K562 (cell line): ENCODE data around the gene SPAG17. TPM values are rescaled to one million over a fixed set of nuclear protein-coding genes. Genes with fewer than 3 reads are reported as not detected.

Experiments
- ATF2 ChIP-seq: sonication (generic); formaldehyde crosslinking; IDR thresholded peaks from 2 replicates; pipeline ENCODE4 v1.8.1; 2022; ENCODE audit warnings: missing genetic modification reagents
- CBX2 ChIP-seq: fragments of 200-600 bp; sonication (generic); IDR thresholded peaks from one replicate; pipeline ENCODE4 v1.6.1; 2012; ENCODE audit warnings: mild to moderate bottlenecking, low read length, inconsistent platforms; ENCODE audit not compliant: insufficient read depth, poor library complexity, severe bottlenecking
- CHD1 ChIP-seq: fragments of 200-600 bp; sonication (generic); IDR thresholded peaks from one replicate; pipeline ENCODE4 v1.6.1; 2012; ENCODE audit warnings: mild to moderate bottlenecking, moderate library complexity, low read length, inconsistent platforms
- E2F6 ChIP-seq, 2 experiments: IDR thresholded peaks; 2 replicates each; pipeline ENCODE4 v1.6.1; 2011; ENCODE audit warnings: borderline replicate concordance in 1 of 2, control low read depth in 1 of 2, low read depth in 1 of 2, low read length in 1 of 2, mild to moderate bottlenecking in 1 of 2, mixed read lengths in 1 of 2, moderate library complexity in 1 of 2; ENCODE audit not compliant: insufficient read depth in 1 of 2, insufficient read length in 1 of 2, poor library complexity in 1 of 2, severe bottlenecking in 1 of 2; ENCODE audit errors: extremely low read depth in 1 of 2
- EGR1 ChIP-seq: fragments of 450-650 bp; conservative IDR thresholded peaks from 2 replicates; pipeline ENCODE4 v1.6.1; 2017; ENCODE audit warnings: mild to moderate bottlenecking
- ERF ChIP-seq: fragments of 450-650 bp; formaldehyde crosslinking; IDR thresholded peaks from 2 replicates; pipeline ENCODE4 v1.4.0; 2020; ENCODE audit warnings: mild to moderate bottlenecking, mixed read lengths
- ETS1 ChIP-seq: conservative IDR thresholded peaks from 2 replicates; pipeline ENCODE4 v1.6.1; 2011; ENCODE audit warnings: low read depth, mild to moderate bottlenecking, low read length; ENCODE audit not compliant: control insufficient read depth
- KHSRP ChIP-seq: fragments of 450-650 bp; IDR thresholded peaks from 2 replicates; pipeline ENCODE4 v1.6.1; 2017
- MTA2 ChIP-seq: fragments of 450-650 bp; IDR thresholded peaks from 2 replicates; pipeline ENCODE4 v1.6.1; 2016; ENCODE audit warnings: low read depth
- NR4A1 ChIP-seq, 2 experiments: fragments of 250-450 bp in 1 of 2; fragments of 450-650 bp in 1 of 2; sonication (Bioruptor Pico) in 1 of 2; IDR thresholded peaks; 2 replicates each; pipeline versions ENCODE4 v1.4.0 to v1.6.1; 2016 to 2020; ENCODE audit warnings: mild to moderate bottlenecking in 2 of 2, missing compliant biosample characterization in 1 of 2, missing genetic modification characterization in 1 of 2, moderate library complexity in 1 of 2
- NUFIP1 ChIP-seq: fragments of 450-650 bp; IDR thresholded peaks from 2 replicates; pipeline ENCODE4 v1.6.1; 2018; ENCODE audit not compliant: partially characterized antibody
- POU5F1 ChIP-seq: fragments of 150-350 bp; IDR thresholded peaks from 2 replicates; pipeline ENCODE4 v1.6.1; 2014; ENCODE audit warnings: borderline replicate concordance, low read length, low read depth, mild to moderate bottlenecking; ENCODE audit not compliant: partially characterized antibody
- PTRF ChIP-seq: fragments of 450-650 bp; IDR thresholded peaks from 2 replicates; pipeline ENCODE4 v1.6.1; 2016; ENCODE audit warnings: mild to moderate bottlenecking, missing genetic modification characterization, missing compliant biosample characterization
- RBM25 ChIP-seq: fragments of 200-400 bp; formaldehyde crosslinking; IDR thresholded peaks from 2 replicates; pipeline ENCODE4 v1.6.1; 2018; ENCODE audit warnings: low read length, low read depth, moderate library complexity; ENCODE audit not compliant: severe bottlenecking
- RBM39 ChIP-seq: fragments of 200-400 bp; formaldehyde crosslinking; optimal IDR thresholded peaks from 2 replicates; pipeline ENCODE3; 2018; ENCODE audit warnings: low read depth, low read length
- SMARCC2 ChIP-seq: fragments of 450-650 bp; IDR thresholded peaks from 2 replicates; pipeline ENCODE4 v1.6.1; 2017; ENCODE audit warnings: antibody characterized with exemption, moderate library complexity, mild to moderate bottlenecking, low read depth
- SMARCE1 ChIP-seq: fragments of 450-650 bp; IDR thresholded peaks from 2 replicates; pipeline ENCODE4 v1.7.1; 2016; ENCODE audit warnings: mild to moderate bottlenecking
- TEAD2 ChIP-seq: fragments of 450-650 bp; IDR thresholded peaks from 2 replicates; pipeline ENCODE4 v1.6.1; 2016; ENCODE audit warnings: missing genetic modification characterization, control low read depth, missing compliant biosample characterization
- ZBTB34 ChIP-seq: fragments of 250-450 bp; sonication (Bioruptor Pico); IDR thresholded peaks from 2 replicates; pipeline ENCODE4 v1.8.0; 2021; ENCODE audit warnings: mild to moderate bottlenecking, moderate library complexity
- ZNF384 ChIP-seq: IDR thresholded peaks from 2 replicates; pipeline ENCODE4 v1.6.1; 2012; ENCODE audit warnings: low read depth, low read length, improper control_type of control experiment
- ZNF766 ChIP-seq: fragments of 200-800 bp; sonication (Bioruptor generic); conservative IDR thresholded peaks from 2 replicates; pipeline ENCODE4 v1.6.1; 2016; ENCODE audit warnings: missing genetic modification characterization, missing compliant biosample characterization
- ZNF778 ChIP-seq: fragments of 450-650 bp; formaldehyde crosslinking; IDR thresholded peaks from 2 replicates; pipeline ENCODE4 v1.4.0; 2020; ENCODE audit warnings: mild to moderate bottlenecking, moderate library complexity
- polyA plus RNA-seq, 8 experiments: library from polyadenylated mRNA; depleted of rRNA in 4 of 8; stranded (reverse) in 5 of 8; unstranded in 3 of 8; fragments of >200 nt; fragmentation: Nextera tagmentation in 2 of 8; fragmentation: Illumina TruSeq in 1 of 8; extraction: Ambion mirVana in 2 of 8; extraction: Trizol in 1 of 8; gene quantifications; 2 replicates each; pipeline versions ENCODE4 v1.2.1 to v1.2.3, GENCODE V29; 2011 to 2014; ENCODE audit warnings: inconsistent platforms in 1 of 8, missing spikeins in 1 of 8
- total RNA-seq, 7 experiments: library from RNA; depleted of rRNA in 6 of 7; stranded (reverse); fragments of >200 nt in 6 of 7; fragmentation: Illumina TruSeq in 2 of 7; extraction: Trizol in 2 of 7; gene quantifications; 2 replicates each; pipeline versions ENCODE4 v1.2.1 to v1.2.3, GENCODE V29; 2011 to 2021; ENCODE audit warnings: low replicate concordance in 1 of 7

The SPAG17 gene
- total and polyA plus RNA-seq, 9 of the 15 experiments (the other 6 are each of a cell fraction or from before 2014, with no cell fraction given) = 0.07 to 2.1 (median 1.5) TPM

- no peak for TF ChIP-seq CBX2
- TF ChIP-seq SMARCC2 = no peak
- TF ChIP-seq ETS1 = peak; percentile 92
- no peak for TF ChIP-seq POU5F1
- no peak for TF ChIP-seq RBM25
- TF ChIP-seq EGR1 = no peak
- TF ChIP-seq RBM39 = no peak
- no peak for TF ChIP-seq ZNF778
- no peak for TF ChIP-seq PTRF (tag)
- 0 out of 2 replicates have a peak, but pooled peaks have one; percentile 39 for TF ChIP-seq SMARCE1
- no peak for TF ChIP-seq MTA2
- TF ChIP-seq ERF (CRISPR knock-in tag) = no peak
- no peak for TF ChIP-seq TEAD2 (tag)
- TF ChIP-seq KHSRP = no peak
- no peak for TF ChIP-seq ATF2 (CRISPR knock-in tag)
- no peak for TF ChIP-seq CHD1
- peak; percentile 45 to 49 for TF ChIP-seq E2F6 (IDR thresholded peaks at IDR 0.05; ENCODE audit: borderline replicate concordance in 1 of 2, extremely low read depth in 1 of 2, insufficient read depth in 1 of 2, insufficient read length in 1 of 2, low read depth in 1 of 2, low read length in 1 of 2, poor library complexity in 1 of 2, severe bottlenecking in 1 of 2)
- no peak for TF ChIP-seq NUFIP1
- no peak for TF ChIP-seq ZNF766 (CRISPR knock-in tag)
- TF ChIP-seq ZNF384 = 0 out of 2 replicates have a peak, but pooled peaks have one; percentile 5
- TF ChIP-seq NR4A1 (CRISPR knock-in tag; IDR thresholded peaks at IDR 0.05) = no peak
- no peak for TF ChIP-seq NR4A1 (tag; IDR thresholded peaks at IDR 0.05)
- no peak for TF ChIP-seq ZBTB34 (CRISPR knock-in tag)
These were observed 255.5 kb downstream of the SPAG17 start, which contains the start of the genes GDAP2 and WDR3 (continued) for GRCh38 chr1:117929343-117930172.
